NCI-H774 (cell line): ENCODE measurements around the gene FBP1.
"Not testable (repeated sequence)": the region's sequence is repeated elsewhere in the genome, so short reads cannot be mapped to it uniquely, and the experiment has no call there.

ENCODE experiments used
- DNase-seq: peaks from one replicate; lab custom pipeline; 2025; lab: John Stamatoyannopoulos, UW

FBP1 gene

GRCh38 chr9:94577036-94577435 is 62.3 kb downstream of the FBP1 start:
- no peak for DNase-seq

- DNase-seq: no peak
Measured at GRCh38 chr9:94576131-94576530, 63.2 kb downstream of the FBP1 start.

- DNase-seq: no peak
Measured at GRCh38 chr9:94568972-94569712, 70.2 kb downstream of the FBP1 start.

GRCh38 chr9:94568250-94568889 is 70.9 kb downstream of the FBP1 start:
- no peak for DNase-seq

GRCh38 chr9:94567271-94567670 is 72.0 kb downstream of the FBP1 start:
- DNase-seq: no peak

GRCh38 chr9:94566550-94566949 is 72.8 kb downstream of the FBP1 start:
- no peak for DNase-seq

GRCh38 chr9:94564279-94564678 is 75.0 kb downstream of the FBP1 start:
- DNase-seq: not testable (repeated sequence)

- DNase-seq: no peak
Measured at GRCh38 chr9:94563548-94563947, 75.8 kb downstream of the FBP1 start.

GRCh38 chr9:94560237-94560636 is 79.1 kb downstream of the FBP1 start:
- DNase-seq: no peak

- no peak for DNase-seq
Measured at GRCh38 chr9:94557376-94557775, 81.9 kb downstream of the FBP1 start.

- peak; percentile 72 for DNase-seq
Measured at GRCh38 chr9:94554439-94555331, 84.6 kb downstream of the FBP1 start, which contains the start of gene PCAT7. Gene PCAT7, plus strand, starts transcription at chr9:94555083.

- DNase-seq: no peak
Measured at GRCh38 chr9:94554078-94554438, 85.3 kb downstream of the FBP1 start.
